Daoy (cell line): Measurements from ENCODE around the gene MERTK. TPM values are rescaled to one million over a fixed set of nuclear protein-coding genes. Genes with fewer than 3 reads are reported as not detected.
"Not testable (repeated sequence)": the region's sequence is repeated elsewhere in the genome, so short reads cannot be mapped to it uniquely, and the experiment has no call there.

Source experiments
- DNase-seq: peaks from one replicate; pipeline ENCODE4 v3.0.0-alpha.2; 2015; ENCODE audit warnings: low read depth
- total RNA-seq: library from RNA; depleted of rRNA; stranded (reverse); fragments of >200 nt; shearing (Covaris generic); gene quantifications from 2 replicates; pipeline ENCODE4 v1.2.3, GENCODE V29; 2014

Gene MERTK
- total RNA-seq, 1 experiment from 2014 or later: 0.57 TPM

GRCh38 chr2:111909997-111910396 lies 11.6 kb downstream of the MERTK start:
- not testable (repeated sequence) for DNase-seq

- DNase-seq: no peak
Measured at GRCh38 chr2:111910609-111911277, 12.3 kb downstream of the MERTK start.

- DNase-seq: not testable (repeated sequence)
Measured at GRCh38 chr2:111911295-111911977, 13.0 kb downstream of the MERTK start.

GRCh38 chr2:111912547-111912946 lies 14.1 kb downstream of the MERTK start:
- DNase-seq: no peak

- no peak for DNase-seq
Measured at GRCh38 chr2:111917106-111917505, 18.7 kb downstream of the MERTK start.

GRCh38 chr2:111918383-111918806 lies 20.0 kb downstream of the MERTK start:
- DNase-seq: peak; percentile 36

GRCh38 chr2:111919365-111919764 lies 21.0 kb downstream of the MERTK start:
- no peak for DNase-seq

GRCh38 chr2:111919794-111920608 lies 21.6 kb downstream of the MERTK start:
- no peak for DNase-seq

GRCh38 chr2:111923276-111923804 lies 24.9 kb downstream of the MERTK start:
- DNase-seq: no peak

- DNase-seq: no peak
Measured at GRCh38 chr2:111924617-111925107, 26.3 kb downstream of the MERTK start.

- no peak for DNase-seq
Measured at GRCh38 chr2:111927723-111928122, 29.3 kb downstream of the MERTK start.

GRCh38 chr2:111930409-111930808 lies 32.0 kb downstream of the MERTK start:
- DNase-seq: no peak

GRCh38 chr2:111930875-111931274 lies 32.5 kb downstream of the MERTK start:
- peak; percentile 81 for DNase-seq

- DNase-seq: no peak
Measured at GRCh38 chr2:111932841-111933291, 34.5 kb downstream of the MERTK start.

- not testable (repeated sequence) for DNase-seq
Measured at GRCh38 chr2:111933900-111934299, 35.5 kb downstream of the MERTK start.

GRCh38 chr2:111936881-111937280 lies 38.5 kb downstream of the MERTK start:
- DNase-seq: no peak

GRCh38 chr2:111938392-111938791 lies 40.0 kb downstream of the MERTK start:
- DNase-seq: no peak

- DNase-seq: no peak
Measured at GRCh38 chr2:111940333-111941196, 42.2 kb downstream of the MERTK start.

- DNase-seq: no peak
Measured at GRCh38 chr2:111941531-111941930, 43.1 kb downstream of the MERTK start.

- no peak for DNase-seq
Measured at GRCh38 chr2:111944531-111945210, 46.3 kb downstream of the MERTK start.
